Heart right ventricle (tissue), 16 donors: ENCODE results near the gene KCNJ5. TPM values are rescaled to one million over a fixed set of nuclear protein-coding genes. Genes with fewer than 3 reads are reported as not detected.

Experiments used
- ATAC-seq, 8 donors: fragments of 200-7000 bp; cut with Tn5 transposase; one replicate each; pipeline ENCODE4 v1.9.1; 2020; ENCODE audit warnings: mild to moderate bottlenecking in 8 of 8, moderate library complexity in 8 of 8, moderate number of reproducible peaks in 1 of 8
- DNase-seq, 2 donors: peaks; one replicate each; pipeline ENCODE4 v3.0.0-alpha.2; 2020
- H3K27ac ChIP-seq, 10 donors: fragments of 200-600 bp; sonication (generic) in 2 of 10; one replicate each; pipeline versions ENCODE4 v1.5.0 to v1.8.0; 2020 to 2022; ENCODE audit warnings: mild to moderate bottlenecking in 3 of 10
- H3K27me3 ChIP-seq, 7 donors: fragments of 200-600 bp; one replicate each; pipeline ENCODE4 v1.8.0; 2021 to 2022; ENCODE audit warnings: mild to moderate bottlenecking in 2 of 7
- H3K36me3 ChIP-seq, 9 donors: fragments of 200-600 bp; sonication (generic) in 1 of 9; one replicate each; pipeline versions ENCODE4 v1.5.0 to v1.8.0; 2020 to 2022; ENCODE audit warnings: mild to moderate bottlenecking in 2 of 9
- H3K4me1 ChIP-seq, 9 donors: fragments of 200-600 bp; sonication (generic) in 1 of 9; one replicate each; pipeline versions ENCODE4 v1.5.0 to v1.8.0; 2020 to 2022; ENCODE audit warnings: mild to moderate bottlenecking in 4 of 9
- H3K4me3 ChIP-seq, 10 donors: fragments of 200-600 bp; sonication (generic) in 2 of 10; one replicate each; pipeline versions ENCODE4 v1.5.0 to v1.8.0; 2020 to 2022; ENCODE audit warnings: mild to moderate bottlenecking in 7 of 10, moderate library complexity in 2 of 10
- H3K9me3 ChIP-seq, 11 donors: fragments of 200-600 bp in 10 of 11; sonication (generic) in 2 of 11; one replicate each; pipeline versions ENCODE4 v1.5.0 to v1.8.0; 2013 to 2022; ENCODE audit warnings: mild to moderate bottlenecking in 2 of 11, control low read depth in 1 of 11, moderate library complexity in 1 of 11
- CTCF ChIP-seq, 9 donors: fragments of 200-600 bp; sonication (generic) in 2 of 9; IDR thresholded peaks; one replicate each; pipeline versions ENCODE4 v1.5.0 to v1.8.0; 2021 to 2022; ENCODE audit warnings: antibody characterized with exemption in 9 of 9, mild to moderate bottlenecking in 5 of 9, moderate library complexity in 1 of 9
- WGBS, 2 donors: extraction: QIAGEN DNeasy Blood & Tissue Kit; methylation state at CpG; one replicate each; pipeline ENCODE4 v1.1.7; 2013; ENCODE audit warnings: inconsistent platforms in 1 of 2; 5-methylcytosine and 5-hydroxymethylcytosine counted together
- intact Hi-C, 10 donors: fragments of 100-400 bp; cut with DNase I; formaldehyde crosslinking; loops; one replicate each; pipeline versions ENCODE4 v1.11.1 to v1.14.2; 2022
- polyA plus RNA-seq, 2 donors: library from polyadenylated mRNA; stranded (reverse); fragments of 200-250 nt; gene quantifications; one replicate each; pipeline ENCODE4 v1.2.3, GENCODE V29; 2013
- total RNA-seq, 10 donors: library from RNA; stranded (reverse); fragmentation: NEBNext Ultra II Directional in 3 of 10; extraction: Animal tissue kit (Norgen Biotek cat#: 25700) in 3 of 10; gene quantifications; one replicate each; pipeline versions ENCODE4 v1.2.1 to v1.2.4, GENCODE V29; 2021 to 2023
- donor health status: Arrhythmogenic right ventricular cardiomyopathy.
- donor health status: ischemic (EF 13 %, LVEDD 7.1; RV severe dilation, severe dysfunction).
- donor health status: healthy with polysubstance abuse.
- donor health status: DM: no; HTN: yes; CAD: no.
- donor health status: DM: no; HTN: no; CAD: no.
- donor health status: ischemic (EF 25% LVEDD 6.9; RV normal size, moderate dysfunction).
- donor health status: ischemic (EF 25% LVEDD 5.7; RV mildly dilated, moderate dysfunction).
- donor health status: healthy.
- donor health status: DM: yes; HTN: yes; CAD: no.
- donor health status: Ischemic cardiomyopathy.
- donor health status: ischemic (EF 35%, LVEDD 5.7; RV mildly dilated, moderate dysfunction).
- donor health status: nonischemic (EF 11% LVEDD 7.7; RV severe dilation, severe dysfunction).
- donor health status: DM: yes; HTN: yes; CAD: no.
- donor health status: PGD.
- donor health status: ischemic (EF 29% LVEDD 5.4; RV normal size, mild dysfunction).
- donor health status: nonischemic (EF 23%, LVEDD 6.1; RV moderate dilation, normal function).

Gene KCNJ5
- total and polyA plus RNA-seq, 12 donors: 1.2 to 32.1 (median 8.1) TPM

- H3K27ac ChIP-seq: no peak overlapping the region
- H3K4me3 ChIP-seq: no peak overlapping the region
- DNase-seq (no peak), ATAC-seq (no peak)
- TF ChIP-seq CTCF (IDR thresholded peaks at IDR 0.05): no peak
- no peaks in the 10 kb centered on the region for H3K36me3 ChIP-seq
- H3K4me1 ChIP-seq: peaks cover 0 to 10% (median 0%) of the 10 kb centered on the region in 9 donors
- H3K27me3 ChIP-seq: no peaks in the 10 kb centered on the region
- no peaks in the 10 kb centered on the region for H3K9me3 ChIP-seq
- intact Hi-C loops: loop anchor here in 5 of 10 donors (10.0 kb wide), 3 partner anchors 689 to 829 kb away; no protein-coding TSS in a partner anchor
- 88 to 91% methylated on average over 6 of the region's 6 CpGs for WGBS, 2 donors
These were observed 37.6 kb upstream of the KCNJ5 start for GRCh38 chr11:128853559-128853958.

- intact Hi-C loops: loop anchor here in 5 of 10 donors (5.0 to 10.0 kb wide), 4 partner anchors 690 to 830 kb away; no protein-coding TSS in a partner anchor
- peaks cover 2 to 14% (median 4%) of the 10 kb centered on the region in 9 donors for H3K4me1 ChIP-seq
- H3K4me3 ChIP-seq: no peak overlapping the region
- H3K27me3 ChIP-seq: no peaks in the 10 kb centered on the region
- WGBS, 2 donors: 91 to 94% methylated on average over 7 of the region's 7 CpGs
- H3K36me3 ChIP-seq: no peaks in the 10 kb centered on the region
- no peak for TF ChIP-seq CTCF (IDR thresholded peaks at IDR 0.05)
- H3K27ac ChIP-seq: no peak overlapping the region
- no peak for DNase-seq
- H3K9me3 ChIP-seq: no peaks in the 10 kb centered on the region
- no peak for ATAC-seq
These were observed 36.3 kb upstream of the KCNJ5 start for GRCh38 chr11:128854841-128855240.

- H3K27ac ChIP-seq: no peak overlapping the region
- no peaks in the 10 kb centered on the region for H3K36me3 ChIP-seq
- ATAC-seq (no peak), DNase-seq (no peak)
- H3K4me1 ChIP-seq: peaks cover 5 to 20% (median 10%) of the 10 kb centered on the region in 9 donors
- TF ChIP-seq CTCF (IDR thresholded peaks at IDR 0.05): no peak
- H3K9me3 ChIP-seq: no peaks in the 10 kb centered on the region
- no peaks in the 10 kb centered on the region for H3K27me3 ChIP-seq
- intact Hi-C loops: loop anchor here in 5 of 10 donors (5.0 to 10.0 kb wide), 4 partner anchors 691 to 831 kb away; no protein-coding TSS in a partner anchor
- WGBS, 2 donors: 82 to 91% methylated on average over 6 of the region's 6 CpGs
- H3K4me3 ChIP-seq: no peak overlapping the region
These were observed 34.9 kb upstream of the KCNJ5 start for GRCh38 chr11:128856241-128856640.

- H3K27me3 ChIP-seq: no peaks in the 10 kb centered on the region
- H3K27ac ChIP-seq: no peak overlapping the region
- TF ChIP-seq CTCF (IDR thresholded peaks at IDR 0.05): no peak
- intact Hi-C loops: loop anchor here in 5 of 10 donors (5.0 to 10.0 kb wide), 4 partner anchors 693 to 833 kb away; no protein-coding TSS in a partner anchor
- no peaks in the 10 kb centered on the region for H3K9me3 ChIP-seq
- H3K4me3 ChIP-seq: no peak overlapping the region
- 86 to 92% methylated on average over 2 of the region's 2 CpGs for WGBS, 2 donors
- ATAC-seq: no peak
- no peaks in the 10 kb centered on the region for H3K36me3 ChIP-seq
- peaks cover 5 to 16% (median 10%) of the 10 kb centered on the region in 9 donors for H3K4me1 ChIP-seq
- DNase-seq: no peak
These were observed 33.8 kb upstream of the KCNJ5 start for GRCh38 chr11:128857341-128857740.
